Transverse colon (tissue), 3 donors: ENCODE results near the gene ERMP1.

Experiments used
- CTCF ChIP-seq, 5 experiments: fragments of 200-600 bp in 3 of 5; fragments of 450-650 bp in 2 of 5; sonication (generic) in 3 of 5; IDR thresholded peaks; 1 replicate in 2 of 5; 2 replicates in 3 of 5; pipeline ENCODE4 v1.5.1; 2016 to 2017; ENCODE audit warnings: antibody characterized with exemption in 5 of 5, inconsistent platforms in 3 of 5, mild to moderate bottlenecking in 2 of 5, moderate library complexity in 1 of 5
- EP300 ChIP-seq: sonication (generic); formaldehyde crosslinking; IDR thresholded peaks from one replicate; pipeline ENCODE4 v1.6.1; 2017; ENCODE audit warnings: antibody characterized with exemption, low read depth

GRCh38 chr9:5736563-5737346 is 96.2 kb downstream of the ERMP1 start:
- TF ChIP-seq CTCF (IDR thresholded peaks at IDR 0.05) (no peak), EP300 (no peak)
